Measurements from ENCODE around the gene LHFPL5. TPM values are rescaled to one million over a fixed set of nuclear protein-coding genes. Genes with fewer than 3 reads are reported as not detected.

LHFPL5 gene
- polyA plus RNA-seq, 1 experiment = not detected

- Histone ChIP-seq H3K27me3 (ENCODE audit: control insufficient read depth, insufficient read depth, low read length) (no peaks in the 10 kb centered on the region), H3K4me3 (ENCODE audit: low read depth, low read length) (no peak overlapping the region), H3K9me3 (ENCODE audit: control insufficient read depth, insufficient read depth, low read length) (no peaks in the 10 kb centered on the region), H3K27ac (ENCODE audit: low read depth, low read length) (no peak overlapping the region)
- CTCF ChIA-PET = no interaction called here
- no peak for TF ChIP-seq CTCF (IDR thresholded peaks at IDR 0.05; ENCODE audit: low read depth, low read length)
- DNase-seq (ENCODE audit: low read depth, low spot score) = no peak
- POLR2A ChIA-PET = no interaction called here
Measured at GRCh38 chr6:35857853-35858252, 52.7 kb downstream of the LHFPL5 start.

GRCh38 chr6:35859367-35859766 is 54.2 kb downstream of the LHFPL5 start:
- POLR2A ChIA-PET = no interaction called here

More at GRCh38 chr6:35859367-35859766, 54.2 kb downstream of the LHFPL5 start:
- H3K4me3 ChIP-seq (ENCODE audit: low read depth, low read length) = no peak overlapping the region
- DNase-seq (ENCODE audit: low read depth, low spot score) = no peak
- H3K27ac ChIP-seq (ENCODE audit: low read depth, low read length) = no peak overlapping the region
- no peaks in the 10 kb centered on the region for H3K9me3 ChIP-seq (ENCODE audit: control insufficient read depth, insufficient read depth, low read length)
- CTCF ChIA-PET = no interaction called here
- no peaks in the 10 kb centered on the region for H3K27me3 ChIP-seq (ENCODE audit: control insufficient read depth, insufficient read depth, low read length)
- no peak for TF ChIP-seq CTCF (IDR thresholded peaks at IDR 0.05; ENCODE audit: low read depth, low read length)

Other genes with a start within 250 kb of the LHFPL5 start
- gene FKBP5, start 116.4 kb upstream of the LHFPL5 start, polyA plus RNA-seq (2011; rRNA removed) = 6.9 and 7.6 TPM in 2 replicates
- gene ARMC12, start 68.3 kb upstream of the LHFPL5 start, polyA plus RNA-seq (2011; rRNA removed) = 0.53 and 0.58 TPM in 2 replicates
- gene CLPSL2, start 28.8 kb upstream of the LHFPL5 start, polyA plus RNA-seq (2011; rRNA removed) = not detected in 2 replicates
- gene CLPSL1, start 24.3 kb upstream of the LHFPL5 start, polyA plus RNA-seq (2011; rRNA removed) = not detected in 2 replicates
- not detected in 2 replicates for gene CLPS, start 8.0 kb upstream of the LHFPL5 start, polyA plus RNA-seq (2011; rRNA removed)
- gene SRPK1, start 115.7 kb downstream of the LHFPL5 start, polyA plus RNA-seq (2011; rRNA removed) = 27.8 and 41.6 TPM in 2 replicates
- gene SLC26A8, start 219.3 kb downstream of the LHFPL5 start, polyA plus RNA-seq (2011; rRNA removed) = not detected in 2 replicates
- gene MAPK14, start 222.5 kb downstream of the LHFPL5 start, polyA plus RNA-seq (2011; rRNA removed) = 50.2 and 55.7 TPM in 2 replicates